Measurements from ENCODE around the gene ZNF507. TPM values are rescaled to one million over a fixed set of nuclear protein-coding genes. Genes with fewer than 3 reads are reported as not detected.

Gene ZNF507
- total RNA-seq, 1 donor from 2014 or later, result 24.7 TPM

- no peaks in the 10 kb centered on the region for H3K4me1 Mint-ChIP-seq (ENCODE audit: low read depth, unreplicated experiment)
- no peak for DNase-seq
- H3K36me3 Mint-ChIP-seq (ENCODE audit: unreplicated experiment), result no peaks in the 10 kb centered on the region
- peaks cover 2% of the 10 kb centered on the region for H3K9me3 Mint-ChIP-seq (ENCODE audit: unreplicated experiment)
- no peak overlapping the region for H3K4me3 Mint-ChIP-seq (ENCODE audit: unreplicated experiment)
- H3K27me3 Mint-ChIP-seq (ENCODE audit: unreplicated experiment), result no peaks in the 10 kb centered on the region
- no peak overlapping the region for H3K27ac Mint-ChIP-seq (ENCODE audit: unreplicated experiment)
- TF ChIP-seq CTCF (IDR thresholded peaks at IDR 0.05; ENCODE audit: partially characterized antibody, unreplicated experiment), result no peak
Measured at GRCh38 chr19:32308431-32309077, 36.9 kb upstream of the ZNF507 start.

GRCh38 chr19:32309711-32310390, 35.6 kb upstream of the ZNF507 start:
- no peak for TF ChIP-seq CTCF (IDR thresholded peaks at IDR 0.05; ENCODE audit: partially characterized antibody, unreplicated experiment)
- Mint-ChIP-seq H3K36me3 (ENCODE audit: unreplicated experiment) (no peaks in the 10 kb centered on the region), H3K27me3 (ENCODE audit: unreplicated experiment) (no peaks in the 10 kb centered on the region), H3K27ac (ENCODE audit: unreplicated experiment) (no peak overlapping the region), H3K9me3 (ENCODE audit: unreplicated experiment) (peaks cover 2% of the 10 kb centered on the region), H3K4me3 (ENCODE audit: unreplicated experiment) (no peak overlapping the region), H3K4me1 (ENCODE audit: low read depth, unreplicated experiment) (no peaks in the 10 kb centered on the region)
- no peak for DNase-seq

GRCh38 chr19:32311371-32311770, 34.0 kb upstream of the ZNF507 start:
- H3K9me3 Mint-ChIP-seq (ENCODE audit: unreplicated experiment), result peaks cover 2% of the 10 kb centered on the region
- no peak overlapping the region for H3K4me3 Mint-ChIP-seq (ENCODE audit: unreplicated experiment)
- H3K36me3 Mint-ChIP-seq (ENCODE audit: unreplicated experiment), result no peaks in the 10 kb centered on the region
- H3K27ac Mint-ChIP-seq (ENCODE audit: unreplicated experiment), result no peak overlapping the region
- no peaks in the 10 kb centered on the region for H3K4me1 Mint-ChIP-seq (ENCODE audit: low read depth, unreplicated experiment)
- no peaks in the 10 kb centered on the region for H3K27me3 Mint-ChIP-seq (ENCODE audit: unreplicated experiment)
- TF ChIP-seq CTCF (IDR thresholded peaks at IDR 0.05; ENCODE audit: partially characterized antibody, unreplicated experiment), result no peak
- DNase-seq, result no peak

GRCh38 chr19:32313569-32314265, 31.7 kb upstream of the ZNF507 start:
- DNase-seq, result no peak
- Mint-ChIP-seq H3K4me1 (ENCODE audit: low read depth, unreplicated experiment) (no peaks in the 10 kb centered on the region), H3K36me3 (ENCODE audit: unreplicated experiment) (no peaks in the 10 kb centered on the region), H3K27me3 (ENCODE audit: unreplicated experiment) (no peaks in the 10 kb centered on the region), H3K9me3 (ENCODE audit: unreplicated experiment) (no peaks in the 10 kb centered on the region), H3K4me3 (ENCODE audit: unreplicated experiment) (no peak overlapping the region), H3K27ac (ENCODE audit: unreplicated experiment) (no peak overlapping the region)
- no peak for TF ChIP-seq CTCF (IDR thresholded peaks at IDR 0.05; ENCODE audit: partially characterized antibody, unreplicated experiment)

- H3K9me3 Mint-ChIP-seq (ENCODE audit: unreplicated experiment), result no peaks in the 10 kb centered on the region
- H3K4me3 Mint-ChIP-seq (ENCODE audit: unreplicated experiment), result no peak overlapping the region
- H3K4me1 Mint-ChIP-seq (ENCODE audit: low read depth, unreplicated experiment), result no peaks in the 10 kb centered on the region
- no peak overlapping the region for H3K27ac Mint-ChIP-seq (ENCODE audit: unreplicated experiment)
- H3K27me3 Mint-ChIP-seq (ENCODE audit: unreplicated experiment), result no peaks in the 10 kb centered on the region
- no peak for TF ChIP-seq CTCF (IDR thresholded peaks at IDR 0.05; ENCODE audit: partially characterized antibody, unreplicated experiment)
- DNase-seq, result no peak
- H3K36me3 Mint-ChIP-seq (ENCODE audit: unreplicated experiment), result no peaks in the 10 kb centered on the region
Measured at GRCh38 chr19:32316034-32316433, 29.4 kb upstream of the ZNF507 start.
